ENCODE results near the gene DSE. TPM values are rescaled to one million over a fixed set of nuclear protein-coding genes. Genes with fewer than 3 reads are reported as not detected.

Gene DSE
- total RNA-seq, 1 experiment from 2014 or later, result 9.8 TPM

DNA sequence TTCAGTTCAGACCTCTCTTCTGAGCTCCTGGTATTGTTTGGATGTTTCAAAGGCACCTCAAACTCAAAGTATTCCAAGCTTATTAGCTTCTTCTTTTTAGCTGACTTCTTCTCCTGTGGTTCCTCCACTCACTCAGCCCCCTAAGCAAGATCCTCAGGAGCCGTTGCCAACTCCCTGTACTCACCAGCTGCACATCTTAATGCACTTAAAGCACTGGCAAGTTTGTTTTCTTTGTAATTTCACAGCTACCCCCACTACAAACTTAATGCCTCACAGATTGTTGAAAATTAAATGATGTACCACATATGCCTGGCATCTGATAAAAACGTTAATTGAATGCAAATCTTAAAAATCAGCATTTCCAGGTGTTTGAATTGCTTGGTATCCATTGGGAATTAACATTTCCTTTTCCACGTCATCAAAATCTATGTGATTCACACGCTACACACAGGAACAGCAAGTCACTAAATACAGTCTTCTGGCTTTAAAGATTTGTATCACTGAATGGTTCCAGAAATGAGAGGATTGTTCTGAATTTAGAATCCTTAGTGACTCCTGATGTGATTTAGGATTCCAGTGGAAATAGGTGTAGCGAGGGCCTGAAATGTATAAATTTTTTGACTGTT is 114.9 kb downstream of the DSE start:
- Histone ChIP-seq H2AFZ (ENCODE audit: low read length) (no peak overlapping the region), H3K79me2 (ENCODE audit: low read length) (no peaks in the 10 kb centered on the region), H3K27me3 (ENCODE audit: low read length) (no peaks in the 10 kb centered on the region), H4K20me1 (ENCODE audit: low read length) (no peaks in the 10 kb centered on the region), H3K9me2 (replicated peaks; ENCODE audit: low read length) (no peaks in the 10 kb centered on the region), H3K9me3 (ENCODE audit: low read length) (no peaks in the 10 kb centered on the region), H3K27ac (ENCODE audit: low read length) (no peak overlapping the region), H3K4me2 (ENCODE audit: low read length) (no peak overlapping the region), H3K9ac (ENCODE audit: low read length) (no peak overlapping the region), H3K4me1 (ENCODE audit: insufficient read depth, low read length) (no peaks in the 10 kb centered on the region), H3F3A (ENCODE audit: low read length, unreplicated experiment) (no peaks in the 10 kb centered on the region), H3K36me3 (ENCODE audit: low read depth, low read length) (no peaks in the 10 kb centered on the region), H3K4me3 (ENCODE audit: low read length) (no peak overlapping the region)
- TF ChIP-seq, protein P1, sequence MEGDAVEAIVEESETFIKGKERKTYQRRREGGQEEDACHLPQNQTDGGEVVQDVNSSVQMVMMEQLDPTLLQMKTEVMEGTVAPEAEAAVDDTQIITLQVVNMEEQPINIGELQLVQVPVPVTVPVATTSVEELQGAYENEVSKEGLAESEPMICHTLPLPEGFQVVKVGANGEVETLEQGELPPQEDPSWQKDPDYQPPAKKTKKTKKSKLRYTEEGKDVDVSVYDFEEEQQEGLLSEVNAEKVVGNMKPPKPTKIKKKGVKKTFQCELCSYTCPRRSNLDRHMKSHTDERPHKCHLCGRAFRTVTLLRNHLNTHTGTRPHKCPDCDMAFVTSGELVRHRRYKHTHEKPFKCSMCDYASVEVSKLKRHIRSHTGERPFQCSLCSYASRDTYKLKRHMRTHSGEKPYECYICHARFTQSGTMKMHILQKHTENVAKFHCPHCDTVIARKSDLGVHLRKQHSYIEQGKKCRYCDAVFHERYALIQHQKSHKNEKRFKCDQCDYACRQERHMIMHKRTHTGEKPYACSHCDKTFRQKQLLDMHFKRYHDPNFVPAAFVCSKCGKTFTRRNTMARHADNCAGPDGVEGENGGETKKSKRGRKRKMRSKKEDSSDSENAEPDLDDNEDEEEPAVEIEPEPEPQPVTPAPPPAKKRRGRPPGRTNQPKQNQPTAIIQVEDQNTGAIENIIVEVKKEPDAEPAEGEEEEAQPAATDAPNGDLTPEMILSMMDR (conservative IDR thresholded peaks at IDR 0.05; ENCODE audit: low read depth, low read length), result no peak
- no peak for TF ChIP-seq EZH2 (IDR thresholded peaks at IDR 0.05; ENCODE audit: low read length, unreplicated experiment)
- no peak for TF ChIP-seq EZH2phosphoT487 (IDR thresholded peaks at IDR 0.05; ENCODE audit: borderline replicate concordance, low read length)
- BruUV-seq (replicated peaks), result no TSS peak
- ATAC-seq, result no peak
- POLR2A ChIA-PET (ENCODE audit: unreplicated experiment), result no interaction called here
- CTCF ChIA-PET, result no interaction called here
- intact Hi-C loops (cut with micrococcal nuclease), result no loop called here
- no peak for DNase-seq

- Histone ChIP-seq H3K4me1 (ENCODE audit: insufficient read depth, low read length) (no peaks in the 10 kb centered on the region), H3K27me3 (ENCODE audit: low read length) (no peaks in the 10 kb centered on the region), H3K4me3 (ENCODE audit: low read length) (no peak overlapping the region), H3K27ac (ENCODE audit: low read length) (no peak overlapping the region), H3K79me2 (ENCODE audit: low read length) (no peaks in the 10 kb centered on the region), H3K36me3 (ENCODE audit: low read depth, low read length) (no peaks in the 10 kb centered on the region), H3K9me2 (replicated peaks; ENCODE audit: low read length) (no peaks in the 10 kb centered on the region), H3K9ac (ENCODE audit: low read length) (no peak overlapping the region), H3F3A (ENCODE audit: low read length, unreplicated experiment) (no peaks in the 10 kb centered on the region), H3K9me3 (ENCODE audit: low read length) (no peaks in the 10 kb centered on the region), H2AFZ (ENCODE audit: low read length) (no peak overlapping the region), H3K4me2 (ENCODE audit: low read length) (no peak overlapping the region), H4K20me1 (ENCODE audit: low read length) (no peaks in the 10 kb centered on the region)
- intact Hi-C loops (cut with micrococcal nuclease), result no loop called here
- ChIA-PET CTCF (interaction anchor here (0.6 kb wide), 1 partner anchor 202 kb away, joined by 3 read pairs; no protein-coding TSS in a partner anchor), POLR2A (ENCODE audit: unreplicated experiment) (no interaction called here)
- no TSS peak for BruUV-seq (replicated peaks)
- ATAC-seq (no peak), DNase-seq (no peak)
- TF ChIP-seq EZH2 (IDR thresholded peaks at IDR 0.05; ENCODE audit: low read length, unreplicated experiment), result no peak
- TF ChIP-seq, protein P1 (conservative IDR thresholded peaks at IDR 0.05; ENCODE audit: low read depth, low read length), result no peak
- TF ChIP-seq EZH2phosphoT487 (IDR thresholded peaks at IDR 0.05; ENCODE audit: borderline replicate concordance, low read length), result no peak
Measured at GRCh38 chr6:116491610-116492330, 121.0 kb downstream of the DSE start.

Measured in PC-3 (cell line).